Subcutaneous adipose tissue (tissue), 4 donors: ENCODE data around the gene PALLD. TPM values are rescaled to one million over a fixed set of nuclear protein-coding genes. Genes with fewer than 3 reads are reported as not detected.

Experiments
- CTCF ChIP-seq: fragments of 450-650 bp; IDR thresholded peaks from one replicate; pipeline ENCODE4 v1.5.1; 2016; ENCODE audit warnings: low read depth, mild to moderate bottlenecking, control low read depth, antibody characterized with exemption, moderate library complexity
- total RNA-seq, 4 donors: library from RNA; depleted of rRNA; stranded (reverse); fragments of >200 nt; gene quantifications; one replicate each; pipeline ENCODE4 v1.1.0, GENCODE V29; 2016

Gene PALLD
- total RNA-seq, 4 donors from 2014 or later = 94.1 to 118 (median 110) TPM

DNA sequence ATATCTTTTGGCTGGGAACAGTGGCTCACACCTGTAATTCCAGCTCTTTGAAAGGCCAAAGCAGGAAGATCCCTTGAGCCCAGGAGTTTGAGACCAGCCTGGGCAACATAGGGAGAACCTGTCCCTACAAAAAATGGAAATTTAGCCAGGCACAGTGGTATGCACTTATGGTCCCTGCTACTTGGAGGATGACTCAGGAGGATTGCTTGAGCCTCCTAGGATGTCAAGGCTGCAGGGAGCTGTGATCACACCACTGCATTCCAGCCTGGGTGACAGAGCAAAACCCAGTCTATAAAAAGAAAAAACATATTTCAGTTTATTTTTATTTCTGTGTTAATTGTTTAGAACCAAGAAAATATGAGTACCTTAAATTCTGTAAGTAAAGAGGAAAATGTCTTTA is 389.5 kb downstream of the PALLD start:
- no peak for TF ChIP-seq CTCF

GRCh38 chr4:168887809-168888208 is 391.0 kb downstream of the PALLD start:
- TF ChIP-seq CTCF = no peak

DNA sequence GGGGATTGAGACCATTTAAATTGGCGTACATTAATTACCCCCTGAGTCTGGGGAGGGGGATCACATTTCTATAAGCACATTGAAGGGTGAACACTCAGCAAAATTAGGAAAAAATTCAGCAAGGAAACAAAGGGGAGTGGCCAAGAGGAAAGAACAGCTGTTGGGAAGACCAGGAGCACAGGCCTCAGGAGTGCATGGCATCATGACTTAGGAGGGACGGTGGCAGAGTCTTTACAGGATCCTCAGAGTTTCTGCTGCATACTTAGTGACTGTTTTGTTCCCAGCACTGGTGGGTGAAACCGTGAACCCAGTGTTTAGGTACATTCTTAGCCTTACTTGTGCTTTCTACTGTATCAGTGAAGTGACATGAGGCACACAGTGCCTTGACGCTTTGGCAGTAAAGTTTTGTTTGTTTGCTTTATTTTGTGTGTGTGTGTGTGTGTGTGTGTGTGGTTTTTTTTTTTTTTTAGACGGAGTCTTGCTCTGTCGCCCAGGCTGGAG is 391.9 kb downstream of the PALLD start:
- TF ChIP-seq CTCF = no peak

DNA sequence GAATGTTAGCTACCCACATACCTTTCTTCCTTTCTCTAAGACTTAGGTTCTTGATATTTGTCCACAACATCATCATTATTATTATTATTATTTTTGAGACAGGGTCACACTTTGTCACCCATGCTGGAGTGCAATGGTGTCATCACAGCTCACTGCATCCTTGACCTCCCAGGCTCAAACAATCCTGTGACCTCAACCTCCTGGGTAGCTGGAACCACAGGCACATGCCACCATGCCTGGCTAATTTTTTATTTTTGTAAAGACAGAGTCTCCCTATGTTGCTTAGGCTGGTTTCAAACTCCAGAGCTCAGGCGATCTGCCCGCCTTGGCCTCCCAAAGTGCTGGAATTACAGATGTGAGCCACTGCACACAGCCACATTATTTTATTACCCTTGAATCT is 394.2 kb downstream of the PALLD start:
- TF ChIP-seq CTCF = no peak

- no peak for TF ChIP-seq CTCF
Observed at GRCh38 chr4:168891688-168892087, 394.8 kb downstream of the PALLD start.

- TF ChIP-seq CTCF = no peak
Observed at GRCh38 chr4:168892475-168892874, 395.6 kb downstream of the PALLD start.

DNA sequence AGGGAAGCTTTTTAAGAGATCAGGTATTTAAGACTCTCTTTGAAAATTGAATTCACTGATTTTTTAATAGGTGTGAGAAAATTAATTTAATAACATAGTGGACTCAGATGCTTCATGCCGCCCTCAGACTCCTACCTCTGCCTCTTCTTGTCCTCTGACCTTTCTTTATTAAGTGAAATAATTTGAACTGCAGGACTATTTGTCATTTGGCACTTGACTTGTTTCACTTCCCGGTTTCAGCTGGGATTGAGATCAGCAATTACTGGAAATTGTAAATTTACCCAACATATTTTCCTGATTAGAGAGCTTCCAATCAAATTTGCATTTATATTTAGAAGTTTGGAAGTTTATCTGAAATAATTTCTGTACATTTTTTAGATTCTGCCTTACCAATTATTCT is 396.4 kb downstream of the PALLD start:
- TF ChIP-seq CTCF = no peak

- no peak for TF ChIP-seq CTCF
Observed at GRCh38 chr4:168893807-168894206, 397.0 kb downstream of the PALLD start.
